ENCODE data around the gene OVCA2.

Gene OVCA2

GRCh38 chr17:2067048-2067561 lies 25.3 kb downstream of the OVCA2 start:
- no peak for DNase-seq

GRCh38 chr17:2067608-2068024 lies 25.8 kb downstream of the OVCA2 start:
- DNase-seq, result no peak

GRCh38 chr17:2068031-2068518 lies 26.3 kb downstream of the OVCA2 start:
- DNase-seq, result no peak

- DNase-seq, result no peak
Measured at GRCh38 chr17:2068519-2069051, 26.8 kb downstream of the OVCA2 start.

GRCh38 chr17:2070241-2071023 lies 28.6 kb downstream of the OVCA2 start:
- DNase-seq, result no peak

- DNase-seq, result no peak
Measured at GRCh38 chr17:2071024-2071385, 29.2 kb downstream of the OVCA2 start.

- DNase-seq, result no peak
Measured at GRCh38 chr17:2071455-2072281, 29.8 kb downstream of the OVCA2 start.

GRCh38 chr17:2074919-2075318 lies 33.1 kb downstream of the OVCA2 start:
- DNase-seq, result no peak

GRCh38 chr17:2075336-2076086 lies 33.7 kb downstream of the OVCA2 start:
- no peak for DNase-seq

GRCh38 chr17:2076087-2076984 lies 34.5 kb downstream of the OVCA2 start:
- DNase-seq, result no peak

- DNase-seq, result no peak
Measured at GRCh38 chr17:2077040-2077439, 35.2 kb downstream of the OVCA2 start.

GRCh38 chr17:2081564-2081963 lies 39.7 kb downstream of the OVCA2 start:
- DNase-seq, result no peak

GRCh38 chr17:2082003-2082781 lies 40.4 kb downstream of the OVCA2 start:
- no peak for DNase-seq

GRCh38 chr17:2083613-2084035 lies 41.8 kb downstream of the OVCA2 start:
- no peak for DNase-seq

GRCh38 chr17:2084036-2084765 lies 42.4 kb downstream of the OVCA2 start:
- DNase-seq, result no peak

- DNase-seq, result no peak
Measured at GRCh38 chr17:2084766-2085647, 43.2 kb downstream of the OVCA2 start.

- DNase-seq, result no peak
Measured at GRCh38 chr17:2085648-2085949, 43.8 kb downstream of the OVCA2 start.

GRCh38 chr17:2086306-2086705 lies 44.5 kb downstream of the OVCA2 start:
- no peak for DNase-seq

GRCh38 chr17:2087597-2088211 lies 45.9 kb downstream of the OVCA2 start:
- peak; percentile 31 to 49 for DNase-seq
